ENCODE measurements around the gene TENM4. TPM values are rescaled to one million over a fixed set of nuclear protein-coding genes. Genes with fewer than 3 reads are reported as not detected.

Gene TENM4
- total RNA-seq, 1 donor from 2014 or later = 0.63 TPM

GRCh38 chr11:78916759-78917158, 524.1 kb downstream of the TENM4 start:
- DNase-seq = no peak
- TF ChIP-seq, protein P1, sequence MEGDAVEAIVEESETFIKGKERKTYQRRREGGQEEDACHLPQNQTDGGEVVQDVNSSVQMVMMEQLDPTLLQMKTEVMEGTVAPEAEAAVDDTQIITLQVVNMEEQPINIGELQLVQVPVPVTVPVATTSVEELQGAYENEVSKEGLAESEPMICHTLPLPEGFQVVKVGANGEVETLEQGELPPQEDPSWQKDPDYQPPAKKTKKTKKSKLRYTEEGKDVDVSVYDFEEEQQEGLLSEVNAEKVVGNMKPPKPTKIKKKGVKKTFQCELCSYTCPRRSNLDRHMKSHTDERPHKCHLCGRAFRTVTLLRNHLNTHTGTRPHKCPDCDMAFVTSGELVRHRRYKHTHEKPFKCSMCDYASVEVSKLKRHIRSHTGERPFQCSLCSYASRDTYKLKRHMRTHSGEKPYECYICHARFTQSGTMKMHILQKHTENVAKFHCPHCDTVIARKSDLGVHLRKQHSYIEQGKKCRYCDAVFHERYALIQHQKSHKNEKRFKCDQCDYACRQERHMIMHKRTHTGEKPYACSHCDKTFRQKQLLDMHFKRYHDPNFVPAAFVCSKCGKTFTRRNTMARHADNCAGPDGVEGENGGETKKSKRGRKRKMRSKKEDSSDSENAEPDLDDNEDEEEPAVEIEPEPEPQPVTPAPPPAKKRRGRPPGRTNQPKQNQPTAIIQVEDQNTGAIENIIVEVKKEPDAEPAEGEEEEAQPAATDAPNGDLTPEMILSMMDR (IDR thresholded peaks at IDR 0.05; ENCODE audit: borderline replicate concordance) = no peak
- Histone ChIP-seq H3K9me3 (replicated peaks) (no peaks in the 10 kb centered on the region), H3K36me3 (no peaks in the 10 kb centered on the region), H3K27ac (replicated peaks) (no peak overlapping the region), H3K4me3 (no peak overlapping the region), H3K27me3 (ENCODE audit: low read depth) (peaks cover 53% of the 10 kb centered on the region), H3K4me1 (no peaks in the 10 kb centered on the region)
- intact Hi-C loops (cut with micrococcal nuclease) = no loop called here

DNA sequence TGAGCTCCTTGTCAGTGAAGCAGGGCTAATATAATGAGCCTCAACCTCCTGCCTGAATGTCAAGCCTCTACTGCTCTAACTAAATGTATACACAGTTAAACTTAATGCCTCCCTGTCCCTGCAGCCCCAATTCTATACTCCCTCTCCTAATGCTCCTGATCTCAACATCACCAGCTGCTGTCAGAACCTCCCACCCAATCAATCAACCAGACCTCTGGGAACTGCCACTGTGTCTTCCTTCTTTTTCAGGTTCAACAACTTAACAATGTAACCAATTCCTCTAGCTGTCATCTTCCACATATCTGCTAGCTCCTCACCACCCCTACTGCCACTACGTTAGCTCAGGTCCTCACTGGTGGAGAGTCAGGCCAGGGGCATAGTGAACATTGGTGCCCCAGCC, 526.3 kb downstream of the TENM4 start:
- no peaks in the 10 kb centered on the region for H3K4me1 ChIP-seq
- no peaks in the 10 kb centered on the region for H3K36me3 ChIP-seq
- no peak for DNase-seq
- intact Hi-C loops (cut with micrococcal nuclease) = no loop called here
- TF ChIP-seq, protein P1 (IDR thresholded peaks at IDR 0.05; ENCODE audit: borderline replicate concordance) = no peak
- H3K4me3 ChIP-seq = no peak overlapping the region
- H3K9me3 ChIP-seq (replicated peaks) = no peaks in the 10 kb centered on the region
- H3K27me3 ChIP-seq (ENCODE audit: low read depth) = peaks cover 30% of the 10 kb centered on the region
- H3K27ac ChIP-seq (replicated peaks) = no peak overlapping the region

DNA sequence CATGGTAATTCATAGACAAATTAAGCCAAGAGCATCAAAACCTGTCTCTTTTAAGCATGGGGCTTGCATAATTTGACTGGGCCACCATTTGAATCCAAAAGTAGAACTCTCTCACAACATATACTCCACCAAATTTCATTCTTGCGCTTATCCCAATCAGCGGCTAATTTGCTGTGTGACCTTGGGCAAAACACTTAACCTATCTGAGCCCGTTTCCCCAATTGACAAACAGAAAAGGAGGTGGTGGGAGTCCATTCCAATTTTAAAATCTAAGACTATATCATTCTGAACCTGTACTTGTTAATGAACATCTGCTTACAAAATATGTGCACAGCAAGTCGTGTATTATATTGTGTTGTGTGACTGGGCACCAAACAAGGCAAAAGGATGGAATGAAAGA, 528.1 kb downstream of the TENM4 start:
- Histone ChIP-seq H3K27me3 (ENCODE audit: low read depth) (peaks cover 19% of the 10 kb centered on the region), H3K9me3 (replicated peaks) (no peaks in the 10 kb centered on the region)
- intact Hi-C loops (cut with micrococcal nuclease) = no loop called here

DNA sequence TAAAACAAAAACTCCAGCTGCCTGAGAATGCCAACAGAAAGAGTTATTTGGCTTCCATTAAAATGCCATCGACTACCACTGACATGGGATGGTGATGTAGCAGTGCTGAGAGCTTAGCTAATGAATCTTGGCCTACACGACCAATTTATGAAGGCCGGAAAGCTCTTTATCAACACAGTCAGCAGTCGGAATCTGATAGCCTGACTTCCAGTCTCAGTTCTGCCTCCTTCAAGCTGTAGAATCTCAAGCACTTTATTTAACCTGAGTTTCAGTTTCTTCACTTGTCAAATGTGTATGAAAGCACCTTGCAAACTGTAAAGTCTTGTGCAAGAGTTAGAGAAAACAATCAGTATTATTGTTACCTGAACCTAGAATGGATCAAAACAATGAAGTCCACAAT, 530.5 kb downstream of the TENM4 start:
- H3K27me3 ChIP-seq (ENCODE audit: low read depth) = no peaks in the 10 kb centered on the region
- TF ChIP-seq, protein P1 (IDR thresholded peaks at IDR 0.05; ENCODE audit: borderline replicate concordance) = no peak
- intact Hi-C loops (cut with micrococcal nuclease) = no loop called here
- H3K4me3 ChIP-seq = no peak overlapping the region
- no peak overlapping the region for H3K27ac ChIP-seq (replicated peaks)
- H3K36me3 ChIP-seq = no peaks in the 10 kb centered on the region
- no peaks in the 10 kb centered on the region for H3K4me1 ChIP-seq
- H3K9me3 ChIP-seq (replicated peaks) = no peaks in the 10 kb centered on the region
- no peak for DNase-seq

More for the DNA sequence above, 528.1 kb downstream of the TENM4 start:
- H3K36me3 ChIP-seq = no peaks in the 10 kb centered on the region
- H3K4me3 ChIP-seq = no peak overlapping the region
- no peaks in the 10 kb centered on the region for H3K4me1 ChIP-seq
- TF ChIP-seq, protein P1 (IDR thresholded peaks at IDR 0.05; ENCODE audit: borderline replicate concordance) = no peak
- DNase-seq = no peak
- no peak overlapping the region for H3K27ac ChIP-seq (replicated peaks)

DNA sequence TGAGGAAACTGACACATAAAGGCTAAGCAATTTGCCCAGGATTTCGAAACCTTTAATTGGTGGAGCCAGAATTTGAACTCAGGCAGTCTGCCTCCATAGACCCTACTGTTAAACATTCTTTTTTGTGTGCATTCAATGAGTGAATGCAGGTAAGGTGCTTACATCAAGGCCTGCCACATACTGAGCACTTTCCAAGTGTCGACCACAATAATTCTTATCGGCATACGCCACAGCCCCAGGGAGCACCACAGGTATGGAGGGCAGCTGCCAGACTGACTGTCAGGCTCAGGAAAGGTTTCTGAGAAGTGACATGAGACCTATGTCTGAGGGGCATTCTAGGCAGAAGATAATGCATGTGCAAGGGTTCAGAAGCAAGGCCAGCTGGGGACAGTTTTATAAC, 531.4 kb downstream of the TENM4 start:
- H3K27me3 ChIP-seq (ENCODE audit: low read depth) = no peaks in the 10 kb centered on the region
- H3K27ac ChIP-seq (replicated peaks) = no peak overlapping the region
- TF ChIP-seq, protein P1 (IDR thresholded peaks at IDR 0.05; ENCODE audit: borderline replicate concordance) = no peak
- no peaks in the 10 kb centered on the region for H3K4me1 ChIP-seq
- no peak for DNase-seq
- H3K4me3 ChIP-seq = no peak overlapping the region
- H3K9me3 ChIP-seq (replicated peaks) = no peaks in the 10 kb centered on the region
- intact Hi-C loops (cut with micrococcal nuclease) = no loop called here
- no peaks in the 10 kb centered on the region for H3K36me3 ChIP-seq

DNA sequence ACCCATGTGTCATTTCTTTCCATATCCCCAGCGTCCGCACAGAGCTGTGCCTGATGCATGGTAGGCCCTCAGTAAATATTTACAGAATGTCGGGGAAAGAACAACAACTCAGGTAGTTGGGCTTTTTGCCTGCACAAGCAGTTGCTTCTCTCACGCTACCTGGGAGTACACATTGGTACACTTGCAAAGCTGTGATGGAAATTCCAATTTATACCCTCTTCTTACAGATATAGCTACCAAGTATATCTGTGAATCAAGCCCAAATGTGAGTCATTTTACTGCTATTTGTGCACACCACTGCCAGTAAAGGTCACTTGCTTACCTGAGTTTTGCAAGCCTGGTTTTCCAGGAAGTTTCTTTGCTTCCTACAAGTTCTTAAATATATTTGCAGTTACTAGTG, 533.2 kb downstream of the TENM4 start:
- Histone ChIP-seq H3K9me3 (replicated peaks) (no peaks in the 10 kb centered on the region), H3K27ac (replicated peaks) (no peak overlapping the region), H3K36me3 (no peaks in the 10 kb centered on the region), H3K4me3 (no peak overlapping the region), H3K27me3 (ENCODE audit: low read depth) (peaks cover 7% of the 10 kb centered on the region), H3K4me1 (no peaks in the 10 kb centered on the region)
- TF ChIP-seq, protein P1 (IDR thresholded peaks at IDR 0.05; ENCODE audit: borderline replicate concordance) = no peak
- intact Hi-C loops (cut with micrococcal nuclease) = no loop called here
- DNase-seq = no peak
